A673 (cell line): ENCODE results near the gene USP3.
"Not testable (repeated sequence)": the region's sequence is repeated elsewhere in the genome, so short reads cannot be mapped to it uniquely, and the experiment has no call there.

ENCODE experiments used
- CTCF ChIP-seq: fragments of 300-800, 200-600 bp; sonication (generic); conservative IDR thresholded peaks from 2 replicates; pipeline ENCODE4 v1.5.1; 2017; ENCODE audit warnings: low read depth, mild to moderate bottlenecking, antibody characterized with exemption, low read length, moderate library complexity, mixed read lengths
- EZH2 ChIP-seq: fragments of 200-600 bp; sonication (generic); IDR thresholded peaks from 2 replicates; pipeline ENCODE4 v1.6.1; 2017; ENCODE audit warnings: borderline replicate concordance, low read depth, mild to moderate bottlenecking, mixed read lengths, antibody characterized with exemption, low read length; ENCODE audit not compliant: poor library complexity, severe bottlenecking

DNA sequence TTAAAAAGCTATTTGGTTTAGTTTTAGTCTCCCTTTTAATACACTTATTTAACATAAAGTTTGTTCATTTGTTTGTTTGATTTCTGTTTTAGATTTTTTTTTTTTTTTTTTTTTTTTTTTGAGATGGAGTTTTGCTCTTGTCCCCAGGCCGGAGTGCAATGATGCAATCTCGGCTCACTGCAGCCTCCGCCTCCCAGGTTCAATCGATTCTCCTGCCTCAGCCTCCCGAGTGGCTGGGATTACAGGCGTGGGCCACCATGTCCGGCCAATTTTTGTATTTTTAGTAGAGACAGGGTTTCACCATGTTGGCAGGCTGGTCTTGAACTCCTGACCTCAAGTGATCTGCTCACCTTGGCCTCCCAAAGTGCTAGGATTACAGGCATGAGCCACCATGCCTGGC, 16.1 kb downstream of the USP3 start:
- not testable (repeated sequence) for TF ChIP-seq CTCF, EZH2
